Esophagus muscularis mucosa (tissue), 4 donors: Measurements from ENCODE around the gene NDRG3. TPM values are rescaled to one million over a fixed set of nuclear protein-coding genes. Genes with fewer than 3 reads are reported as not detected.

Source experiments
- DNase-seq: peaks from one replicate; pipeline ENCODE4 v3.0.0-alpha.2; 2017; ENCODE audit errors: extremely low spot score
- H3K27ac ChIP-seq, 4 donors: fragments of 200-600 bp; sonication (generic); replicated peaks in 1 of 4; 1 replicate in 3 of 4; 2 replicates in 1 of 4; pipeline ENCODE4 v1.5.1; 2016 to 2019; ENCODE audit warnings: mild to moderate bottlenecking in 1 of 4
- H3K27me3 ChIP-seq, 4 donors: fragments of 200-600 bp; sonication (generic); one replicate each; pipeline versions ENCODE4 v1.5.1 to v1.6.0; 2016 to 2019
- H3K36me3 ChIP-seq, 4 donors: fragments of 200-600 bp; sonication (generic); one replicate each; pipeline ENCODE4 v1.5.1; 2016 to 2019
- H3K4me1 ChIP-seq, 4 donors: fragments of 200-600 bp; sonication (generic); one replicate each; pipeline ENCODE4 v1.5.1; 2016 to 2019
- H3K4me3 ChIP-seq, 4 donors: fragments of 200-600 bp; sonication (generic); 1 replicate in 2 of 4; 2 replicates in 2 of 4; pipeline ENCODE4 v1.5.1; 2016 to 2019; ENCODE audit warnings: mild to moderate bottlenecking in 4 of 4, moderate library complexity in 1 of 4
- H3K9me3 ChIP-seq, 4 donors: fragments of 200-600 bp; sonication (generic); 1 replicate in 3 of 4; 2 replicates in 1 of 4; pipeline ENCODE4 v1.5.1; 2016 to 2019
- EP300 ChIP-seq: sonication (generic); formaldehyde crosslinking; IDR thresholded peaks from one replicate; pipeline ENCODE4 v1.6.1; 2017; ENCODE audit warnings: antibody characterized with exemption
- POLR2A ChIP-seq: fragments of 450-650 bp; IDR thresholded peaks from one replicate; pipeline ENCODE4 v1.6.1; 2017; ENCODE audit warnings: antibody characterized with exemption, moderate library complexity, mild to moderate bottlenecking, low read depth
- POLR2AphosphoS5 ChIP-seq, 2 donors: sonication (generic); formaldehyde crosslinking; IDR thresholded peaks; one replicate each; pipeline ENCODE4 v1.6.1; 2017; ENCODE audit warnings: antibody characterized with exemption in 2 of 2
- WGBS: methylation state at CpG from one replicate; pipeline ENCODE4 v1.1.5; 2018; 5-methylcytosine and 5-hydroxymethylcytosine counted together
- intact Hi-C: fragments of 100-400 bp; cut with DNase I; formaldehyde crosslinking; loops from one replicate; pipeline ENCODE4 v1.15.1; 2023
- total RNA-seq, 4 donors: library from RNA; depleted of rRNA; stranded (reverse); fragments of >200 nt; gene quantifications; one replicate each; pipeline versions ENCODE4 v1.1.0 to v1.2.1, GENCODE V29; 2016
- TF ChIP-seq, protein P1 (sequence below), 3 experiments: fragments of 200-600 bp in 2 of 3; fragments of 450-650 bp in 1 of 3; sonication (generic) in 2 of 3; IDR thresholded peaks; one replicate each; pipeline ENCODE4 v1.5.1; 2017 to 2019; ENCODE audit warnings: antibody characterized with exemption in 3 of 3, mild to moderate bottlenecking in 2 of 3, moderate library complexity in 1 of 3

Gene NDRG3
- total RNA-seq, 4 donors from 2014 or later, result 17.1 to 22.8 (median 22.3) TPM

DNA sequence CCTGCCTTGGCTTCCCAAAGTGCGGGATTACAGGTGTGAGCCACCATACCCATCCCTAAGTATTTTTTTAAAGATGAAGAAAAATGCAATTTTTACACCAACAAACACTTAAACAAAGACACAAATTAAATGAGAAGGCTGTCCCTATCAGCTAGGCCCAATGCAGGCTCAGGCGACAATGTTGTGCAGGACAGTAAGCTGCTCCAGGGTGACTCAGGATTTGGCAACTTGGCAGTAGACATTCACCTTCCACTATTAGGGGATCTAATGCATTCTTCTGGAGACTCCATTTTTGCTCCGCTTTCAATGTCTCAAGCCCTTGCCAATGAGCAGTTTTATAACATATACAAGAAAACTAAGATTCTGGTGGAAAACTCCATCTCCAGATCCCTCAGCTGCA, 19.7 kb downstream of the NDRG3 start:
- H3K9me3 ChIP-seq, result no peaks in the 10 kb centered on the region
- H3K27ac ChIP-seq, result no peak overlapping the region
- no peak for DNase-seq
- intact Hi-C loops, result no loop called here
- TF ChIP-seq, protein P1, sequence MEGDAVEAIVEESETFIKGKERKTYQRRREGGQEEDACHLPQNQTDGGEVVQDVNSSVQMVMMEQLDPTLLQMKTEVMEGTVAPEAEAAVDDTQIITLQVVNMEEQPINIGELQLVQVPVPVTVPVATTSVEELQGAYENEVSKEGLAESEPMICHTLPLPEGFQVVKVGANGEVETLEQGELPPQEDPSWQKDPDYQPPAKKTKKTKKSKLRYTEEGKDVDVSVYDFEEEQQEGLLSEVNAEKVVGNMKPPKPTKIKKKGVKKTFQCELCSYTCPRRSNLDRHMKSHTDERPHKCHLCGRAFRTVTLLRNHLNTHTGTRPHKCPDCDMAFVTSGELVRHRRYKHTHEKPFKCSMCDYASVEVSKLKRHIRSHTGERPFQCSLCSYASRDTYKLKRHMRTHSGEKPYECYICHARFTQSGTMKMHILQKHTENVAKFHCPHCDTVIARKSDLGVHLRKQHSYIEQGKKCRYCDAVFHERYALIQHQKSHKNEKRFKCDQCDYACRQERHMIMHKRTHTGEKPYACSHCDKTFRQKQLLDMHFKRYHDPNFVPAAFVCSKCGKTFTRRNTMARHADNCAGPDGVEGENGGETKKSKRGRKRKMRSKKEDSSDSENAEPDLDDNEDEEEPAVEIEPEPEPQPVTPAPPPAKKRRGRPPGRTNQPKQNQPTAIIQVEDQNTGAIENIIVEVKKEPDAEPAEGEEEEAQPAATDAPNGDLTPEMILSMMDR (IDR thresholded peaks at IDR 0.05), result no peak
- no peak for TF ChIP-seq EP300
- no peak for TF ChIP-seq POLR2A
- no peak for TF ChIP-seq POLR2AphosphoS5 (IDR thresholded peaks at IDR 0.05)
- H3K4me1 ChIP-seq, result peaks cover 0 to 5% (median 0%) of the 10 kb centered on the region in 4 donors
- peaks cover under 1 to 8% (median 3%) of the 10 kb centered on the region in 4 donors for H3K36me3 ChIP-seq
- 87% methylated on average over 3 of the region's 3 CpGs for WGBS
- no peaks in the 10 kb centered on the region for H3K27me3 ChIP-seq
- H3K4me3 ChIP-seq, result no peak overlapping the region

DNA sequence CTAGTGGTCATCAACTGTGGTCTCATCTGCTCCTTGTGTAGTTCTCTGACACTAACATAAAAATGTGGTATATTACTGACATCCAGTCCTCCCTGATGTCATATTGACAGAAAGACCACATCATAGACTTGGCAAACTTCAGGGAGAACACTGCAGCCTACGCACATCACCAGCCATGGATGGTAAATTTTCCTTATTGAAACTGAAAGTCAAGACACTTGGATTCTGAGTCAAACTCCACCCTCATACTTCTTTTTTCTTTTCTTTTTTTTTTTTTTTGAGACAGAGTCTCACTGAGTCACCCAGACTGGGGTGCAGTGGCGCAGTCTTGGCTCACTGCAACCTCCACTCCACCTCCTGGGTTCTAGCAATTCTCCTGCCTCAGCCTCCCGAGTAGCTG, 25.4 kb downstream of the NDRG3 start:
- TF ChIP-seq POLR2AphosphoS5 (IDR thresholded peaks at IDR 0.05) (no peak), POLR2A (no peak)

DNA sequence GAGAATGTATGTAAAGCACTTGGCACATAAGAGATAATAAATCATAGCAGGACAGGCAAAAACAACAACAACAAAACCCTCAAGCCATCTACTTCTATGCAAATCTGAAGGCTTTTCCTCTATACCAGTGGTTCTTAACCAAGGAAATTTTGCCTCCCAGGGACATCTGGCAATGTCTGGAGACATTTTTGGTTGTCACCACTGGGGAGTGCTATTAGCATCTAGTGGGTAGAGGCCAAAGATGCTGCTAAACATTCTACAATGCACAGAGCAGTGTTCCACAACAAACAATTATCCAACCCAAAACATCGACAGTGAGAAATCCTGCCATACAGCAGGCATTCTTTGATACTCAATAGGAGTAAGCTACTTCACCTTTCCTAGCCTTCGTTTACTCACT, 28.2 kb downstream of the NDRG3 start:
- TF ChIP-seq, protein P1 (IDR thresholded peaks at IDR 0.05), result peak in 1 of 3 experiments; percentile 18
- TF ChIP-seq POLR2A, result no peak
- Histone ChIP-seq H3K27ac (no peak overlapping the region), H3K36me3 (peaks cover 5 to 31% (median 20%) of the 10 kb centered on the region in 4 donors), H3K4me3 (no peak overlapping the region), H3K9me3 (no peaks in the 10 kb centered on the region), H3K27me3 (no peaks in the 10 kb centered on the region), H3K4me1 (peaks cover 0 to 3% (median 0%) of the 10 kb centered on the region in 4 donors)
- DNase-seq, result no peak
- intact Hi-C loops, result no loop called here
- WGBS, result 87% methylated on average over 2 of the region's 2 CpGs

More for the DNA sequence above, 25.4 kb downstream of the NDRG3 start:
- DNase-seq, result no peak
- Histone ChIP-seq H3K27me3 (no peaks in the 10 kb centered on the region), H3K4me3 (no peak overlapping the region), H3K9me3 (no peaks in the 10 kb centered on the region), H3K36me3 (peaks cover 5 to 31% (median 19%) of the 10 kb centered on the region in 4 donors), H3K27ac (no peak overlapping the region), H3K4me1 (peaks cover 0 to 3% (median 0%) of the 10 kb centered on the region in 4 donors)
- whole genome bisulfite sequencing, result 93% methylated on average over 3 of the region's 3 CpGs
- intact Hi-C loops, result no loop called here

DNA sequence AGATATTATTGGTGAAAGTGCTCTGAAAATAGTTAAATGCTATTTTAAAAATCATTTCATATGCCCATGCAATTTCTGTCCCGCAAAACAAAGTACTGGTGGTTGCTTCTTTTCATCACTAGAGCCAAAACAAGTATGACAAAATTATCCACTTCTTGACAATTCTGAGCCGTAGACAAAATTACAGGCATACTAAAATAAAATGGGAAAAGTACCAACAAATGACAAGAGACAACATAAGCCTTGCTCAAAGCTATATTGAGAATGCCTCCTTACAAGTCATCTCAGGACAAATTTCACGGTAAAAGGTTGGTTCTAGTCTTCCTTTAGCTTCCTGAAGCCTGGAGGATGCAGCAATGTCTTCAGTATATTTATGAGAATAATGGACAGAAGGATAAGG, 28.9 kb downstream of the NDRG3 start:
- Histone ChIP-seq H3K27me3 (no peaks in the 10 kb centered on the region), H3K36me3 (peaks cover 5 to 31% (median 20%) of the 10 kb centered on the region in 4 donors), H3K27ac (no peak overlapping the region), H3K9me3 (no peaks in the 10 kb centered on the region), H3K4me3 (no peak overlapping the region), H3K4me1 (peaks cover 0 to 3% (median 0%) of the 10 kb centered on the region in 4 donors)
- TF ChIP-seq, protein P1 (IDR thresholded peaks at IDR 0.05), result no peak
- TF ChIP-seq EP300 (no peak), POLR2AphosphoS5 (IDR thresholded peaks at IDR 0.05) (no peak), POLR2A (no peak)
- intact Hi-C loops, result no loop called here
- DNase-seq, result no peak
- WGBS, result 84% methylated on average over 3 of the region's 3 CpGs

DNA sequence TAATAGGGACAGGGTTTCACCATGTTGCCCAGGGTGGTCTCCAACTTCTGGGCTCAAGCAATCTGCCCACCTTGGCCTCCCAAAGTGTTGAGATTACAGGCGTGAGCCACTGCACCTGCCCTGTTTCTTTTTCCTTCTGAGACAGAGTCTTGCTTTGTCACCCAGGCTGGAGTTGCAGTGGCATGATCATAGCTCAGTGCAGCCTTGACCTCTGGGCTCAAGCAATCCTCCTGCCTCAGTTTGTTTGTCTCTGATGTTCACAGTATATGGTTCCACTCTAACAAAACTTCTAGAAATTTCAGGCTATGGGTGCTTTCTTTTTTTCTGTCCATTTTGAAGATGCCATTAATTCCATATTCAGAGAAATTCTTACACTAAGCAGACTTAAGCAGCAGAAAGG, 33.1 kb downstream of the NDRG3 start:
- Histone ChIP-seq H3K27ac (no peak overlapping the region), H3K9me3 (no peaks in the 10 kb centered on the region), H3K4me3 (no peak overlapping the region), H3K4me1 (peaks cover 0 to 3% (median 0%) of the 10 kb centered on the region in 4 donors), H3K36me3 (peaks cover 0 to 7% (median 2%) of the 10 kb centered on the region in 4 donors), H3K27me3 (no peaks in the 10 kb centered on the region)
- DNase-seq, result no peak
- WGBS, result 100% methylated on average over 1 of the region's 1 CpG
- intact Hi-C loops, result no loop called here
- TF ChIP-seq, protein P1 (IDR thresholded peaks at IDR 0.05), result no peak
- TF ChIP-seq POLR2A (no peak), EP300 (no peak), POLR2AphosphoS5 (IDR thresholded peaks at IDR 0.05) (no peak)
